GM10248 (cell line): ENCODE results near the gene SPEG.
A peak's percentile ranks its signal among the peaks of the same experiment; 100 is the strongest.

Experiments
- CTCF ChIA-PET: fragments of 300-600 bp; sonication (Branson Sonifier 250); formaldehyde crosslinking; extraction: SDS; loops from one replicate; lab custom pipeline; 2021; ENCODE audit warnings: antibody characterized with exemption; lab: Yijun Ruan, JAX
- POLR2A ChIA-PET: fragments of 350-650 bp; sonication (Branson Sonifier 250); formaldehyde crosslinking; extraction: SDS; loops from one replicate; lab custom pipeline; 2020; ENCODE audit warnings: antibody characterized with exemption; lab: Yijun Ruan, JAX
- DNase-seq: peaks from one replicate; pipeline ENCODE4 v3.0.0; 2012; ENCODE audit errors: extremely low spot score
- CTCF ChIP-seq: IDR thresholded peaks from 2 replicates; pipeline ENCODE4 v1.5.1; 2012; ENCODE audit warnings: mild to moderate bottlenecking, low read depth; ENCODE audit errors: extremely low read depth, missing control alignments, control extremely low read depth

Gene SPEG

GRCh38 chr2:219434718-219435525 lies at the start of gene SPEG:
Gene SPEG, plus strand, starts transcription at chr2:219434843. Its CDS starts 135 bp downstream, at chr2:219434978.
- no peak for TF ChIP-seq CTCF
- no peak for DNase-seq
- ChIA-PET CTCF (interaction anchor here (1.2 to 1.9 kb wide), 5 partner anchors 11 to 95 kb away, joined by 3 to 6 read pairs (median 4); no protein-coding TSS in a partner anchor), POLR2A (no interaction called here)

- no peak for TF ChIP-seq CTCF
- ChIA-PET POLR2A (no interaction called here), CTCF (no interaction called here)
These were observed 49.8 kb upstream of the SPEG start for GRCh38 chr2:219384859-219385258.

GRCh38 chr2:219385958-219386520 lies 48.6 kb upstream of the SPEG start:
- TF ChIP-seq CTCF = no peak
- ChIA-PET CTCF (no interaction called here), POLR2A (no interaction called here)
- no peak for DNase-seq

More at GRCh38 chr2:219384859-219385258, 49.8 kb upstream of the SPEG start:
- no peak for DNase-seq

- POLR2A ChIA-PET = interaction anchor here (1.2 to 1.7 kb wide), 3 partner anchors 8 to 111 kb away, joined by 3 to 6 read pairs (median 3); partner anchors contain the start of gene GMPPA
- no peak for DNase-seq
- TF ChIP-seq CTCF = no peak
- CTCF ChIA-PET = interaction anchor here (1.4 to 2.9 kb wide), 4 partner anchors 13 to 227 kb away, joined by 5 to 11 read pairs (median 7); a partner anchor contains a TSS
These were observed 47.9 kb upstream of the SPEG start for GRCh38 chr2:219386532-219387280.

GRCh38 chr2:219387306-219388120 lies 47.1 kb upstream of the SPEG start, which contains the start of gene DNPEP:
Gene DNPEP, minus strand, starts transcription at chr2:219387912. Its CDS starts 118 bp downstream, at chr2:219387794.
- peak; percentile 98 for DNase-seq
- POLR2A ChIA-PET = interaction anchor here (0.5 to 1.7 kb wide), 11 partner anchors 9 to 411 kb away, joined by 3 to 10 read pairs (median 4); partner anchors contain the start of genes CNPPD1, DNAJB2 and GMPPA
- no peak for TF ChIP-seq CTCF
- CTCF ChIA-PET = interaction anchor here (0.6 to 6.8 kb wide), 16 partner anchors 13 to 407 kb away, joined by 3 to 76 read pairs (median 4); partner anchors contain the start of genes CHPF and GMPPA
